HCT116 (cell line): ENCODE measurements around the gene VEGFA.

Source experiments
- POLR2A ChIP-seq: IDR thresholded peaks from 2 replicates; pipeline ENCODE4 v1.7.0; 2011; ENCODE audit warnings: borderline replicate concordance; ENCODE audit not compliant: insufficient read depth, insufficient read length; ENCODE audit errors: extremely low read depth
- POLR2AphosphoS5 ChIP-seq: IDR thresholded peaks from 2 replicates; pipeline ENCODE4 v1.6.1; 2011; ENCODE audit warnings: mild to moderate bottlenecking, low read depth, low read length, moderate library complexity
- TF ChIP-seq, protein P1 (sequence below), 3 experiments: fragments of 200-600 bp in 1 of 3; sonication (generic) in 1 of 3; IDR thresholded peaks in 2 of 3; conservative IDR thresholded peaks in 1 of 3; 2 replicates each; pipeline ENCODE4 v1.5.1; 2012 to 2017; ENCODE audit warnings: low read depth in 2 of 3, low read length in 2 of 3, antibody characterized with exemption in 1 of 3, borderline replicate concordance in 1 of 3, control low read depth in 1 of 3, mild to moderate bottlenecking in 1 of 3, mixed read lengths in 1 of 3, mixed run types in 1 of 3, moderate library complexity in 1 of 3; ENCODE audit not compliant: insufficient read depth in 1 of 3

DNA sequence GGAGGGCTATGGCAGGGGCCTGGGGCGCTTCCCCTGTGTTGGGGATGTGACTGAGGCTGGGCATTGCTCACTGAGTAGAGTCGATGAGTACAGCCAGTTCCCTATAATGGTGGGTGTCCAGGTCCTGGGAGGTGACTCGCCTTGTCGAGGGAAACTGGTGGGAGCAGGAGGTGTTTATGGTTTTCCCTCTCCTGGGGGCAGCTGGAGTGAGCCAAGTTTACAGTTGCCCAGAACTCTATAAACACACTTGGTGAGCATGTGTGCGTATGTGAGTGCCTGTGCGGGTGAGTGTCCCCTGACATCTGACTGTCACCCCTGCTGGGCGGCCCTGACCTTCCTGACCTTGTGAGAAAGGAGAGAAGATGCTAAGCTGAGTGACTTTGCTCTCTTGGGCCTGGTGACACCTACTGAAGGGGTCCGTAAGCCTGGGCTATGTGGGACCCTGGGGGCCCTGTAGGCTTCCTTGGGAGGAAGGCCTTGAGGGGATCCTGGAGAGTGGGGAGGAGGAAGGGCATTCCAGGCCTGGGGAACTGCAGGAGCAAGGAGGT lies 65.9 kb downstream of the VEGFA start:
- TF ChIP-seq, protein P1, sequence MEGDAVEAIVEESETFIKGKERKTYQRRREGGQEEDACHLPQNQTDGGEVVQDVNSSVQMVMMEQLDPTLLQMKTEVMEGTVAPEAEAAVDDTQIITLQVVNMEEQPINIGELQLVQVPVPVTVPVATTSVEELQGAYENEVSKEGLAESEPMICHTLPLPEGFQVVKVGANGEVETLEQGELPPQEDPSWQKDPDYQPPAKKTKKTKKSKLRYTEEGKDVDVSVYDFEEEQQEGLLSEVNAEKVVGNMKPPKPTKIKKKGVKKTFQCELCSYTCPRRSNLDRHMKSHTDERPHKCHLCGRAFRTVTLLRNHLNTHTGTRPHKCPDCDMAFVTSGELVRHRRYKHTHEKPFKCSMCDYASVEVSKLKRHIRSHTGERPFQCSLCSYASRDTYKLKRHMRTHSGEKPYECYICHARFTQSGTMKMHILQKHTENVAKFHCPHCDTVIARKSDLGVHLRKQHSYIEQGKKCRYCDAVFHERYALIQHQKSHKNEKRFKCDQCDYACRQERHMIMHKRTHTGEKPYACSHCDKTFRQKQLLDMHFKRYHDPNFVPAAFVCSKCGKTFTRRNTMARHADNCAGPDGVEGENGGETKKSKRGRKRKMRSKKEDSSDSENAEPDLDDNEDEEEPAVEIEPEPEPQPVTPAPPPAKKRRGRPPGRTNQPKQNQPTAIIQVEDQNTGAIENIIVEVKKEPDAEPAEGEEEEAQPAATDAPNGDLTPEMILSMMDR (IDR thresholded peaks at IDR 0.05 in 2 of 3, conservative IDR thresholded peaks at IDR 0.05 in 1 of 3; ENCODE audit: borderline replicate concordance in 1 of 3, insufficient read depth in 1 of 3, low read depth in 2 of 3, low read length in 2 of 3), result no peak
- TF ChIP-seq POLR2AphosphoS5, result no peak
- TF ChIP-seq POLR2A, result no peak
